ENCODE measurements around the gene TREX2.

GRCh38 chrX:153445106-153445855 lies 575 bp downstream of the TREX2 start:
- TF ChIP-seq CTCF (IDR thresholded peaks at IDR 0.05): no peak
- TF ChIP-seq POLR2A (IDR thresholded peaks at IDR 0.05): no peak
